ENCODE measurements around the gene MAG. TPM values are rescaled to one million over a fixed set of nuclear protein-coding genes. Genes with fewer than 3 reads are reported as not detected.

The MAG gene
- total and polyA plus RNA-seq, 10 of the 15 experiments (the other 5 are each of a cell fraction or from before 2014, with no cell fraction given): 0.03 to 0.82 (median 0.17) TPM; not detected in 2

DNA sequence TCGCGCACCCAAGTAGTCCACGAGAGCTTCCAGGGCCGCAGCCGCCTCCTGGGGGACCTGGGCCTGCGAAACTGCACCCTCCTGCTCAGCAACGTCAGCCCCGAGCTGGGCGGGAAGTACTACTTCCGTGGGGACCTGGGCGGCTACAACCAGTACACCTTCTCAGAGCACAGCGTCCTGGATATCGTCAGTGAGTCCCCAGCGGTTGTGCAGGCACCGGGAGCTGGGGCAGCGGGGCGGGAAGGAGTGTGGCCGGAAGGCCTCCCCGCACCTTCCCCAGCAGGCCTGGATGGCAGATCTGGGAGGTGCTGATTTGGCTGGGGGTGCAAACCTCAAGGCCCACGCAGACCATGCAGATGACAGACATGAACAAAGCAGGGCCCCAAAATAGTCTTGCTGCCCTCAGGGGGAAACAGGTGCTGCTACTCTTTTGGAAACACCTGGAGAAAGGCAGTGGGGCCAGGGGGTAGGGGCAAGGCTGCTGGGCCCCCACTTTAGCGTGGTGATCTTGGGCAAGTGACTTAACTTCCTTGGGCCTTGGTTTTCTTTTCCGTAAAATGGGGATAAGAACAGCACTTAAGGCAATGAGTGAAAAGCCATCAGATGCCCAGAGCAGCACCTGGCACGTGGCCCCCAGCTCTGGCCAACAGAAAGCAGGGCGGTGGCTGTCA is 4.0 kb downstream of the MAG start (continued):
- TF ChIP-seq GATAD2B (conservative IDR thresholded peaks at IDR 0.05; ENCODE audit: low read depth): 0 out of 2 replicates have a peak, but pooled peaks have one; percentile 71
- peak; percentile 24; the same call in 1 of the 2 replicates for TF ChIP-seq NR2F1 (conservative IDR thresholded peaks at IDR 0.05)
- TF ChIP-seq EP300 (IDR thresholded peaks at IDR 0.05; ENCODE audit: borderline replicate concordance in 1 of 2, control insufficient read depth in 1 of 2, low read depth in 2 of 2, low read length in 2 of 2): peak; percentile 16 to 61; a peak in 1 of 4 replicates
- TF ChIP-seq MTA3 (IDR thresholded peaks at IDR 0.05; ENCODE audit: borderline replicate concordance, low read length): peak; percentile 48; the same call in 1 of the 2 replicates
- peak; percentile 89 for TF ChIP-seq MEF2B (IDR thresholded peaks at IDR 0.05; ENCODE audit: partially characterized antibody, poor library complexity, severe bottlenecking)
- no peak for TF ChIP-seq MAX (IDR thresholded peaks at IDR 0.05; ENCODE audit: low read depth, low read length)
- peak; percentile 50; the same call in 1 of the 2 replicates for TF ChIP-seq HDGF (IDR thresholded peaks at IDR 0.05)
- no peak for TF ChIP-seq REST (IDR thresholded peaks at IDR 0.05; ENCODE audit: low read depth, low read length)
- TF ChIP-seq CUX1 (IDR thresholded peaks at IDR 0.05; ENCODE audit: insufficient replicate concordance, low read depth, low read length): no peak
- TF ChIP-seq MYC (IDR thresholded peaks at IDR 0.05; ENCODE audit: insufficient read depth, insufficient read length, insufficient replicate concordance, low read length, severe bottlenecking): no peak
- TF ChIP-seq TCF7 (IDR thresholded peaks at IDR 0.05; ENCODE audit: borderline replicate concordance): no peak
- peak; percentile 83 for TF ChIP-seq IKZF1 (conservative IDR thresholded peaks at IDR 0.05)
- TF ChIP-seq YY1 (IDR thresholded peaks at IDR 0.05; ENCODE audit: low read depth, low read length): 0 out of 2 replicates have a peak, but pooled peaks have one; percentile 29
- peak; percentile 54; the same call in 1 of the 2 replicates for TF ChIP-seq NFIC (IDR thresholded peaks at IDR 0.05; ENCODE audit: low read depth, low read length)
- no peak for TF ChIP-seq NRF1 (conservative IDR thresholded peaks at IDR 0.05; ENCODE audit: low read depth, low read length)
- TF ChIP-seq, protein P1, sequence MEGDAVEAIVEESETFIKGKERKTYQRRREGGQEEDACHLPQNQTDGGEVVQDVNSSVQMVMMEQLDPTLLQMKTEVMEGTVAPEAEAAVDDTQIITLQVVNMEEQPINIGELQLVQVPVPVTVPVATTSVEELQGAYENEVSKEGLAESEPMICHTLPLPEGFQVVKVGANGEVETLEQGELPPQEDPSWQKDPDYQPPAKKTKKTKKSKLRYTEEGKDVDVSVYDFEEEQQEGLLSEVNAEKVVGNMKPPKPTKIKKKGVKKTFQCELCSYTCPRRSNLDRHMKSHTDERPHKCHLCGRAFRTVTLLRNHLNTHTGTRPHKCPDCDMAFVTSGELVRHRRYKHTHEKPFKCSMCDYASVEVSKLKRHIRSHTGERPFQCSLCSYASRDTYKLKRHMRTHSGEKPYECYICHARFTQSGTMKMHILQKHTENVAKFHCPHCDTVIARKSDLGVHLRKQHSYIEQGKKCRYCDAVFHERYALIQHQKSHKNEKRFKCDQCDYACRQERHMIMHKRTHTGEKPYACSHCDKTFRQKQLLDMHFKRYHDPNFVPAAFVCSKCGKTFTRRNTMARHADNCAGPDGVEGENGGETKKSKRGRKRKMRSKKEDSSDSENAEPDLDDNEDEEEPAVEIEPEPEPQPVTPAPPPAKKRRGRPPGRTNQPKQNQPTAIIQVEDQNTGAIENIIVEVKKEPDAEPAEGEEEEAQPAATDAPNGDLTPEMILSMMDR (IDR thresholded peaks at IDR 0.05 in 2 of 3, conservative IDR thresholded peaks at IDR 0.05 in 1 of 3; ENCODE audit: control insufficient read depth in 2 of 3, extremely low read depth in 1 of 3, insufficient read depth in 1 of 3, low read depth in 3 of 3, low read length in 3 of 3): no peak
- peak; percentile 85 for TF ChIP-seq RUNX3 (IDR thresholded peaks at IDR 0.05; ENCODE audit: low read length)

All from GM12878 (cell line).